ENCODE results near the gene C13orf42. TPM values are rescaled to one million over a fixed set of nuclear protein-coding genes. Genes with fewer than 3 reads are reported as not detected.
A peak's percentile ranks its signal among the peaks of the same experiment; 100 is the strongest.

The C13orf42 gene
- total RNA-seq, 1 experiment from 2014 or later = 8.2 TPM

- Mint-ChIP-seq H3K4me1 (peaks cover 67% of the 10 kb centered on the region), H3K36me3 (peaks cover 36% of the 10 kb centered on the region), H3K9me3 (peaks cover 34% of the 10 kb centered on the region), H3K4me3 (0 out of 2 replicates have a peak overlapping the region, but pooled peaks have one; percentile 11), H3K27ac (peak overlapping the region; percentile 95), H3K27me3 (ENCODE audit: low read depth) (no peaks in the 10 kb centered on the region; the same call in 1 of the 2 replicates)
- peak; percentile 62 for ATAC-seq
- ChIA-PET POLR2A (interaction anchor here (0.5 to 1.7 kb wide), 6 partner anchors 21 to 155 kb away, joined by 3 to 7 read pairs (median 3); no protein-coding TSS in a partner anchor), CTCF (interaction anchor here (0.6 to 7.2 kb wide), 35 partner anchors 8 to 651 kb away, joined by 3 to 120 read pairs (median 5); no protein-coding TSS in a partner anchor)
- DNase-seq (ENCODE audit: low spot score) = peak; percentile 62
- peak; percentile 61; the same call in 1 of the 2 replicates for TF ChIP-seq CREM (CRISPR knock-in tag; IDR thresholded peaks at IDR 0.05)
- no peak for TF ChIP-seq ESRRA (CRISPR knock-in tag; IDR thresholded peaks at IDR 0.05; ENCODE audit: borderline replicate concordance)
- TF ChIP-seq CTCF (IDR thresholded peaks at IDR 0.05) = 0 out of 2 replicates have a peak, but pooled peaks have one; percentile 7
- 0 out of 2 replicates have a peak, but pooled peaks have one; percentile 21 for TF ChIP-seq HMGXB4 (CRISPR knock-in tag; IDR thresholded peaks at IDR 0.05)
- TF ChIP-seq ZNF219 (CRISPR knock-in tag; IDR thresholded peaks at IDR 0.05; ENCODE audit: borderline replicate concordance) = no peak
- TF ChIP-seq ZNF532 (CRISPR knock-in tag; IDR thresholded peaks at IDR 0.05; ENCODE audit: borderline replicate concordance) = no peak
- no peak for TF ChIP-seq KAT7 (CRISPR knock-in tag; IDR thresholded peaks at IDR 0.05; ENCODE audit: borderline replicate concordance)
- TF ChIP-seq ZNF138 (CRISPR knock-in tag; conservative IDR thresholded peaks at IDR 0.05) = peak; percentile 42; the same call in 1 of the 2 replicates
- TF ChIP-seq ETV6 (CRISPR knock-in tag; IDR thresholded peaks at IDR 0.05) = peak; percentile 59
- no peak for TF ChIP-seq ATF1 (CRISPR knock-in tag; IDR thresholded peaks at IDR 0.05)
- no peak for TF ChIP-seq EMX1 (CRISPR knock-in tag; IDR thresholded peaks at IDR 0.05)
- TF ChIP-seq MYBL2 (CRISPR knock-in tag; IDR thresholded peaks at IDR 0.05) = no peak
- TF ChIP-seq, protein P1, sequence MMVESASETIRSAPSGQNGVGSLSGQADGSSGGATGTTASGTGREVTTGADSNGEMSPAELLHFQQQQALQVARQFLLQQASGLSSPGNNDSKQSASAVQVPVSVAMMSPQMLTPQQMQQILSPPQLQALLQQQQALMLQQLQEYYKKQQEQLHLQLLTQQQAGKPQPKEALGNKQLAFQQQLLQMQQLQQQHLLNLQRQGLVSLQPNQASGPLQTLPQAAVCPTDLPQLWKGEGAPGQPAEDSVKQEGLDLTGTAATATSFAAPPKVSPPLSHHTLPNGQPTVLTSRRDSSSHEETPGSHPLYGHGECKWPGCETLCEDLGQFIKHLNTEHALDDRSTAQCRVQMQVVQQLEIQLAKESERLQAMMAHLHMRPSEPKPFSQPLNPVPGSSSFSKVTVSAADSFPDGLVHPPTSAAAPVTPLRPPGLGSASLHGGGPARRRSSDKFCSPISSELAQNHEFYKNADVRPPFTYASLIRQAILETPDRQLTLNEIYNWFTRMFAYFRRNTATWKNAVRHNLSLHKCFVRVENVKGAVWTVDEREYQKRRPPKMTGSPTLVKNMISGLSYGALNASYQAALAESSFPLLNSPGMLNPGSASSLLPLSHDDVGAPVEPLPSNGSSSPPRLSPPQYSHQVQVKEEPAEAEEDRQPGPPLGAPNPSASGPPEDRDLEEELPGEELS (CRISPR knock-in tag; IDR thresholded peaks at IDR 0.05) = peak; percentile 58; the same call in 1 of the 2 replicates
- TF ChIP-seq GTF2I (CRISPR knock-in tag; conservative IDR thresholded peaks at IDR 0.05) = peak; percentile 35; the same call in 1 of the 2 replicates
- no peak; the same call in 1 of the 2 replicates for TF ChIP-seq JUN (CRISPR knock-in tag; IDR thresholded peaks at IDR 0.05)
- TF ChIP-seq HMGA2 (CRISPR knock-in tag; IDR thresholded peaks at IDR 0.05) = no peak
- TF ChIP-seq NFE2L1 (CRISPR knock-in tag; IDR thresholded peaks at IDR 0.05) = no peak
- no peak for TF ChIP-seq TEAD4 (CRISPR knock-in tag; IDR thresholded peaks at IDR 0.05)
- peak; percentile 93 for TF ChIP-seq TEAD1 (CRISPR knock-in tag; IDR thresholded peaks at IDR 0.05)
- peak; percentile 100 for TF ChIP-seq ZNF423 (CRISPR knock-in tag; IDR thresholded peaks at IDR 0.05)
- TF ChIP-seq AFF4 (CRISPR knock-in tag; IDR thresholded peaks at IDR 0.05; ENCODE audit: borderline replicate concordance) = no peak
- no peak for TF ChIP-seq E2F1 (CRISPR knock-in tag; IDR thresholded peaks at IDR 0.05)
- TF ChIP-seq ZNF671 (CRISPR knock-in tag; IDR thresholded peaks at IDR 0.05) = no peak
Observed at GRCh38 chr13:51148223-51148951, 37.3 kb upstream of the C13orf42 start.

Measured in WTC11 (cell line).